ENCODE measurements around the gene NANS. TPM values are rescaled to one million over a fixed set of nuclear protein-coding genes. Genes with fewer than 3 reads are reported as not detected.

NANS gene
- total RNA-seq, 1 donor from 2014 or later = 13.5 TPM

Small RNA genes lying within 50 kb of the gene (small RNA-seq; reads per million reads assigned to genes)
- gene RF00017 (ENCODE audit: low replicate concordance) (not detected), gene RNU6-918P (ENCODE audit: low replicate concordance) (not detected)

Other genes with a start within 250 kb of the NANS start
- not detected for gene FOXE1, start 203.5 kb upstream of the NANS start, total RNA-seq
- 12.0 TPM for gene TRMO, start 134.2 kb upstream of the NANS start, total RNA-seq
- gene HEMGN, start 118.6 kb upstream of the NANS start, total RNA-seq = 2.2 TPM
- gene ANP32B, start 73.4 kb upstream of the NANS start, total RNA-seq = 9.8 TPM
- gene TRIM14, start 62.5 kb downstream of the NANS start, total RNA-seq = 1.5 TPM
- gene CORO2A, start 135.9 kb downstream of the NANS start, total RNA-seq = 4.2 TPM
- gene TBC1D2, start 198.9 kb downstream of the NANS start, total RNA-seq = 2.2 TPM

Data from temporal lobe (tissue), 2 donors.